ENCODE data around the gene MTA3. TPM values are rescaled to one million over a fixed set of nuclear protein-coding genes. Genes with fewer than 3 reads are reported as not detected.
"Not testable (repeated sequence)": the region's sequence is repeated elsewhere in the genome, so short reads cannot be mapped to it uniquely, and the experiment has no call there.

MTA3 gene
- total RNA-seq, 4 donors from 2014 or later = 40.0 to 73.2 (median 54.3) TPM

GRCh38 chr2:42601076-42601475 is 32.6 kb downstream of the MTA3 start:
- H3K36me3 ChIP-seq = no peaks in the 10 kb centered on the region
- no peak overlapping the region for H3K4me3 ChIP-seq
- H3K27me3 ChIP-seq = no peaks in the 10 kb centered on the region
- peaks cover 0 to 38% (median 21%) of the 10 kb centered on the region in 4 donors for H3K4me1 ChIP-seq
- in situ Hi-C loops (cut with MboI; ENCODE audit: low pct_ligation_motif_present in 1 of 4, low pct_unique_long_range_greater_than_20kb in 1 of 4, low sequenced_read_pairs in 3 of 4) = no loop called here
- peak overlapping the region in 2 of 4 donors; percentile 67 to 71 for H3K27ac ChIP-seq
- WGBS, 2 donors (ENCODE audit: low coverage in 1 of 2) = 62 to 85% methylated on average over 2 to 3 of the region's 3 CpGs
- TF ChIP-seq POLR2AphosphoS5 (IDR thresholded peaks at IDR 0.05) (peak in 1 of 3 donors; percentile 24), POLR2A (IDR thresholded peaks at IDR 0.05) (no peak)
- intact Hi-C loops (cut with DNase I; ENCODE audit: low total_unique reads) = no loop called here
- DNase-seq = no peak
- no peaks in the 10 kb centered on the region for H3K9me3 ChIP-seq

DNA sequence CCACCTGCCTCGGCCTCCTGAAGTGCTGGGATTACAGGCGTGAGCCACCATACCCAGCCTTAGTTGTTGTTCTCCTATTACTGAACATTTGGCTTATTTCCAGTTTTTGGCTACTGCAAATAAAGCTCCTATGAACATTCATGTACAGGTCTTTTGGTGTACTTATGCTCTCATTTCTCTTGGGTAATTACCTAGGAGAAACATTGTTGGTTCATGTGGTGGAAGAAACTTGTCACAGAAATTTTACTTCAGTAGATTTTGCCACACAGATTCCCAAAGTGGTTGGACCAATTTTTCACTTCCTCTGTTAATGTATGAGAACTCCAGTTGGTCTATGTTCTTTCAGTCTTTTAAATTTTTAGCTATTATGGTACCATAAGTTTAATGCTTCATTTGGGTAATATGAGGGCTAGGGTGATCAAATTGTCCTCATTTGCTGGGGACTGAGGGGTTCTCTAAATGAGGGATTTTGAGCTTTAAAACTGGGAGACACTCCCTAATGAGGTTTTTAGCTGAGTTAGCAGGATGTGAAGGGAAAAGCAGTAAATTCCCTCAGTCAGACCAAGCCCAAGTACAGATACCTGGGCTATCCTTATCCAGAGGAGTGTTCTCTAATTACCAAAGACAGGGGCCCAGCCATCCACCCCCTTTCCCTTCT is 33.9 kb downstream of the MTA3 start:
- H3K4me3 ChIP-seq = no peak overlapping the region
- WGBS, 2 donors (ENCODE audit: low coverage in 1 of 2) = 60% methylated on average over 2 of the region's 2 CpGs; no CpG with 5 or more reads in 1 of the 2 donors
- no peaks in the 10 kb centered on the region for H3K9me3 ChIP-seq
- TF ChIP-seq EP300 (IDR thresholded peaks at IDR 0.05; ENCODE audit: low read depth) = no peak
- TF ChIP-seq POLR2AphosphoS5 (IDR thresholded peaks at IDR 0.05) = no peak
- TF ChIP-seq POLR2A (IDR thresholded peaks at IDR 0.05) = no peak
- TF ChIP-seq, protein P1, sequence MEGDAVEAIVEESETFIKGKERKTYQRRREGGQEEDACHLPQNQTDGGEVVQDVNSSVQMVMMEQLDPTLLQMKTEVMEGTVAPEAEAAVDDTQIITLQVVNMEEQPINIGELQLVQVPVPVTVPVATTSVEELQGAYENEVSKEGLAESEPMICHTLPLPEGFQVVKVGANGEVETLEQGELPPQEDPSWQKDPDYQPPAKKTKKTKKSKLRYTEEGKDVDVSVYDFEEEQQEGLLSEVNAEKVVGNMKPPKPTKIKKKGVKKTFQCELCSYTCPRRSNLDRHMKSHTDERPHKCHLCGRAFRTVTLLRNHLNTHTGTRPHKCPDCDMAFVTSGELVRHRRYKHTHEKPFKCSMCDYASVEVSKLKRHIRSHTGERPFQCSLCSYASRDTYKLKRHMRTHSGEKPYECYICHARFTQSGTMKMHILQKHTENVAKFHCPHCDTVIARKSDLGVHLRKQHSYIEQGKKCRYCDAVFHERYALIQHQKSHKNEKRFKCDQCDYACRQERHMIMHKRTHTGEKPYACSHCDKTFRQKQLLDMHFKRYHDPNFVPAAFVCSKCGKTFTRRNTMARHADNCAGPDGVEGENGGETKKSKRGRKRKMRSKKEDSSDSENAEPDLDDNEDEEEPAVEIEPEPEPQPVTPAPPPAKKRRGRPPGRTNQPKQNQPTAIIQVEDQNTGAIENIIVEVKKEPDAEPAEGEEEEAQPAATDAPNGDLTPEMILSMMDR (IDR thresholded peaks at IDR 0.05) = no peak
- in situ Hi-C loops (cut with MboI; ENCODE audit: low pct_ligation_motif_present in 1 of 4, low pct_unique_long_range_greater_than_20kb in 1 of 4, low sequenced_read_pairs in 3 of 4) (no loop called here), intact Hi-C loops (cut with DNase I; ENCODE audit: low total_unique reads) (no loop called here)
- H3K4me1 ChIP-seq = peaks cover 0 to 32% (median 21%) of the 10 kb centered on the region in 4 donors
- no peaks in the 10 kb centered on the region for H3K27me3 ChIP-seq
- no peaks in the 10 kb centered on the region for H3K36me3 ChIP-seq
- peak overlapping the region; percentile 67 to 72 (median 70) for H3K27ac ChIP-seq
- no peak for DNase-seq

GRCh38 chr2:42602876-42603219 is 34.4 kb downstream of the MTA3 start:
- TF ChIP-seq EP300 (IDR thresholded peaks at IDR 0.05; ENCODE audit: low read depth) = no peak
- no peak for TF ChIP-seq POLR2A (IDR thresholded peaks at IDR 0.05)
- TF ChIP-seq POLR2AphosphoS5 (IDR thresholded peaks at IDR 0.05) = no peak
- TF ChIP-seq, protein P1 (IDR thresholded peaks at IDR 0.05) = no peak
- 38 to 51% methylated on average over 2 to 3 of the region's 3 CpGs for WGBS, 2 donors (ENCODE audit: low coverage in 1 of 2)
- intact Hi-C loops (cut with DNase I; ENCODE audit: low total_unique reads) = no loop called here
- peak overlapping the region; percentile 67 to 72 (median 70) for H3K27ac ChIP-seq
- in situ Hi-C loops (cut with MboI; ENCODE audit: low pct_ligation_motif_present in 1 of 4, low pct_unique_long_range_greater_than_20kb in 1 of 4, low sequenced_read_pairs in 3 of 4) = no loop called here
- peak; percentile 26 for DNase-seq
- H3K9me3 ChIP-seq = no peaks in the 10 kb centered on the region
- no peaks in the 10 kb centered on the region for H3K36me3 ChIP-seq
- no peaks in the 10 kb centered on the region for H3K27me3 ChIP-seq
- peaks cover 0 to 32% (median 21%) of the 10 kb centered on the region in 4 donors for H3K4me1 ChIP-seq
- no peak overlapping the region for H3K4me3 ChIP-seq

DNA sequence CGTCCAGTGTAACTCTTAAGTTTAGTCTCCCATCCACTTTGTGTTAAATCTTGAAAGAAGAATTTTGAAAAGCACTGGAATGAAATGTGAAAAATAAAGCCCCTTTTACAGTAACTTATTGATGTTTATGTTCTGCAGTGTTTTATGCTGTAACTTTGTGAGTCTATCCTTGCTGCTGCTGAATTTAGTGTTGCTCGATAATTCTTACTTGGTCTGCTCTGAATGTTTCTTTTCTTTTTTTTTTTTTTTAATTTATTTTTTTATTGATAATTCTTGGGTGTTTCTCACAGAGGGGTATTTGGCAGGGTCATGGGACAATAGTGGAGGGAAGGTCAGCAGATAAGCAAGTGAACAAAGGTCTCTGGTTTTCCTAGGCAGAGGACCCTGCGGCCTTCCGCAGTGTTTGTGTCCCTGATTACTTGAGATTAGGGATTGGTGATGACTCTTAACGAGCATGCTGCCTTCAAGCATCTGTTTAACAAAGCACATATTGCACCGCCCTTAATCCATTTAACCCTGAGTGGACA is 36.0 kb downstream of the MTA3 start:
- DNase-seq; intact Hi-C loops (cut with DNase I; ENCODE audit: low total_unique reads); H3K27me3 ChIP-seq; H3K36me3 ChIP-seq; in situ Hi-C loops (cut with MboI; ENCODE audit: low pct_ligation_motif_present in 1 of 4, low pct_unique_long_range_greater_than_20kb in 1 of 4, low sequenced_read_pairs in 3 of 4); H3K4me3 ChIP-seq; H3K27ac ChIP-seq; H3K9me3 ChIP-seq: not testable (repeated sequence)
- 85 to 88% methylated on average over 1 to 4 of the region's 6 CpGs for WGBS, 2 donors (ENCODE audit: low coverage in 1 of 2)
- peaks cover 0 to 32% (median 21%) of the 10 kb centered on the region in 4 donors for H3K4me1 ChIP-seq

- intact Hi-C loops (cut with DNase I; ENCODE audit: low total_unique reads); DNase-seq; H3K9me3 ChIP-seq; H3K4me3 ChIP-seq; in situ Hi-C loops (cut with MboI; ENCODE audit: low pct_ligation_motif_present in 1 of 4, low pct_unique_long_range_greater_than_20kb in 1 of 4, low sequenced_read_pairs in 3 of 4); H3K27me3 ChIP-seq; H3K27ac ChIP-seq: not testable (repeated sequence)
- WGBS, 2 donors (ENCODE audit: low coverage in 1 of 2) = 95% methylated on average over 13 of the region's 33 CpGs; no CpG with 5 or more reads in 1 of the 2 donors
- Histone ChIP-seq H3K4me1 (peaks cover 0 to 22% (median 14%) of the 10 kb centered on the region in 4 donors), H3K36me3 (peaks cover 0 to 14% (median 4%) of the 10 kb centered on the region in 4 donors)
Observed at GRCh38 chr2:42606166-42606565, 37.7 kb downstream of the MTA3 start.

Data from transverse colon (tissue), 4 donors.